ENCODE measurements around the gene PUM2.

DNA sequence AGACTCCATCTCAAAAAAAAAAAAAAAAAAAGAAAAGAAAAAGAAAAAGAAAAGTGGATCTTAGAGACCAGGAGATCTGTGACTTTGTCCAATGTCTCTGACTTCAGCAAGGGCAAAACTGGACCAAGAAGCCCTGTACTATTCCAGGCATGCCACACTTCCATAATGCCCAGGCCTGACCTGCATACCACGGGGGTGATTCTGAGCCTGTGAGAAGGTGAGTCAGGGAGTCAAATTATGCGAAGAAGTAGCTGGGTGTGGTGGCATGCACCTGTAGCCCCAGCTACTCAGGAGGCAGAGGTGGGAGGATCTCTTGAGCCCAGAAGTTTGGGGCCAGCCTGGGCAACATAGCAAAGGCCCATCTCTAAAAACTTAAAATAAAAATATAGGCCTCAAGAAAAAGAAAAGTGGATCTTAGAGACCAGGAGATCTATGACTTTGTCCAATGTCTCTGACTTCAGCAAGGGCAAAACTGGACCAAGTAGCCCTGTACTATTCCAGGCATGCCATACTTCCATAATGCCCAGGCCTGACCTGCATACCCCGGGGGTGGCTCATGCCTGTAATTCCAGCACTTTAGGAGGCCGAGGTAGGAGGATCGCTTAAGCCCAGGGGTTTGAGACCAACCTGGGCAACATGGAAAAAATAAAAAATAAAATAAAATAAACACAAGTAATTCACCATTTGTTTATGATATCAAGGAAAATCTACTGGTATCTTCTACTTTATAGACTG is 12.2 kb upstream of the PUM2 start:
- TF ChIP-seq EZH2 (optimal IDR thresholded peaks at IDR 0.05; ENCODE audit: low read depth, low read length) (no peak), EZH2phosphoT487 (IDR thresholded peaks at IDR 0.05; ENCODE audit: low read length) (no peak)
- TF ChIP-seq, protein P1, sequence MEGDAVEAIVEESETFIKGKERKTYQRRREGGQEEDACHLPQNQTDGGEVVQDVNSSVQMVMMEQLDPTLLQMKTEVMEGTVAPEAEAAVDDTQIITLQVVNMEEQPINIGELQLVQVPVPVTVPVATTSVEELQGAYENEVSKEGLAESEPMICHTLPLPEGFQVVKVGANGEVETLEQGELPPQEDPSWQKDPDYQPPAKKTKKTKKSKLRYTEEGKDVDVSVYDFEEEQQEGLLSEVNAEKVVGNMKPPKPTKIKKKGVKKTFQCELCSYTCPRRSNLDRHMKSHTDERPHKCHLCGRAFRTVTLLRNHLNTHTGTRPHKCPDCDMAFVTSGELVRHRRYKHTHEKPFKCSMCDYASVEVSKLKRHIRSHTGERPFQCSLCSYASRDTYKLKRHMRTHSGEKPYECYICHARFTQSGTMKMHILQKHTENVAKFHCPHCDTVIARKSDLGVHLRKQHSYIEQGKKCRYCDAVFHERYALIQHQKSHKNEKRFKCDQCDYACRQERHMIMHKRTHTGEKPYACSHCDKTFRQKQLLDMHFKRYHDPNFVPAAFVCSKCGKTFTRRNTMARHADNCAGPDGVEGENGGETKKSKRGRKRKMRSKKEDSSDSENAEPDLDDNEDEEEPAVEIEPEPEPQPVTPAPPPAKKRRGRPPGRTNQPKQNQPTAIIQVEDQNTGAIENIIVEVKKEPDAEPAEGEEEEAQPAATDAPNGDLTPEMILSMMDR (IDR thresholded peaks at IDR 0.05; ENCODE audit: low read length): no peak

Data from MM.1S (cell line).